HG03095 (cell line): ENCODE data around the gene PLEKHG5.

Experiments
- ATAC-seq: cut with Tn5 transposase; IDR thresholded peaks from one replicate; pipeline ENCODE4 v1.9.1; 2021; ENCODE audit warnings: moderate library complexity; ENCODE audit not compliant: unreplicated experiment

The PLEKHG5 gene

DNA sequence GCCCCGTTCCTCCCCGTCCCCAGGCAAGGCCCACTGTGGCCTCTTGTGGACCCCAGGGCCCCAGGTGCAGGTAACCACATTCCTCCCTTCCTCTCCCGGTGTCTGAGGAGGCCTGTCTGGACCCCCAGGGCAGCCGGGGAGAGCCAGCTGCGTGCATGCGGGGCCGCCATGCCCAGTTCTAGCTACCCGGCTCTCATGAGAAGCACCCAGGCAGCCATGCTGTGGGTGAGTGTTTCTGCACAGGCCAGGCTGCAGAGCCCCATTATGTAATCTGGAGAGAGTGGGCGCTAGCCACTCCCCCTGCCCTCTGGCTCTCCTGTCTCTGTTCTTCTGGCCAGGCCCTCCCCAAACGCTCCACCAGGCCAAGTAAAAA lies 18.4 kb upstream of the PLEKHG5 start:
- ATAC-seq: no peak

DNA sequence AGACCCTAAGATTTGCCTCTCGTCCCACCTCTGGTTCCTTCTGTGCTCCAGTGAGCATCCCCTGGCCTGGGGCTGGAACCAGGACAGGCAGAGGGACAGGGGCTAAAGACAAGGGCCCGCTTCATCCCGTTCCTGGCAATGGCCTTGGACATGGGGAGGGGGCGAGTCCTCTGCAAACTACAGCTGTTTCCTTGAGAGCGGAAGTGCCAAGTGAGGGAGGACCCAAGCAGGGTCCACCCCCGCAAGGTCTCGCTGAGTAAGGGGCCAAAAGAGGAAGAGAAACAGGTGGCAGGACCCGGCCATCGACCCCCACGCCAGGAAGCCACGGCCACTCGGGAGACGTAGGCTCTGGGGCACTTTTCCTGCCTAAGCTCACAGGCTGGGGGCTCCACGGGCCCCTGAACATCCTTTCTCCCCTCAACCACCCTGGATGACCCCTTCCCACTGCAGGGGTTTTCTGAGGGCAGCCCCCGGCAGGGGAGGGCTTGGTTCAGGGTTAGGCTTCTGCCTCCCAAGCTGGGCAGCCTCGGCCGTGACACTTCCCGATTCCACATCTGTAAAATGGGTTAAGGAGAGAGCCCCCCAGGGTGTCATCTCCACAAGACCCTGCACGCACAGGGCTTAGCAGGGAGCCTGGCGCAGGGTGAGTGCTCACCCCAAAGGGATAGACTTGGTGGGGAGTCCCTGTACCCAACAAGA lies 17.9 kb upstream of the PLEKHG5 start:
- no peak for ATAC-seq

DNA sequence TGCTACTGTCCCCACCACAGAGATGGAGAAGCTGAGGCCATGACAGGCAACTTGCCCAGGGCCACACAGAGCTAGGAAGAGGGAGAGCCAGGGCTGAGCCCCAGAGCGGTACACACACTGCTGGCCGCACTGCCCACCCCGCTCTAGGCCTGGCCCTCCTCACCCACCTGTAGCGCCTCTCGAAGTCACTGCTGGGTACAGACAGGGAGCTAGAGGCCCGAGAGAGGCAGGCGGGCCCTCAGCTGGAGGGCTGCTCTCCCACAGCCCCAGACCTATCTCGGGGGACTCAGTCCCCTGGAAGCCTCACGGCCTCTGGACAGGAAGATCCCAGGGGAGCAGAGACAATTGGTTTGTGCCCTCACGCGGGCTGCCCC lies 17.3 kb upstream of the PLEKHG5 start:
- ATAC-seq: no peak

DNA sequence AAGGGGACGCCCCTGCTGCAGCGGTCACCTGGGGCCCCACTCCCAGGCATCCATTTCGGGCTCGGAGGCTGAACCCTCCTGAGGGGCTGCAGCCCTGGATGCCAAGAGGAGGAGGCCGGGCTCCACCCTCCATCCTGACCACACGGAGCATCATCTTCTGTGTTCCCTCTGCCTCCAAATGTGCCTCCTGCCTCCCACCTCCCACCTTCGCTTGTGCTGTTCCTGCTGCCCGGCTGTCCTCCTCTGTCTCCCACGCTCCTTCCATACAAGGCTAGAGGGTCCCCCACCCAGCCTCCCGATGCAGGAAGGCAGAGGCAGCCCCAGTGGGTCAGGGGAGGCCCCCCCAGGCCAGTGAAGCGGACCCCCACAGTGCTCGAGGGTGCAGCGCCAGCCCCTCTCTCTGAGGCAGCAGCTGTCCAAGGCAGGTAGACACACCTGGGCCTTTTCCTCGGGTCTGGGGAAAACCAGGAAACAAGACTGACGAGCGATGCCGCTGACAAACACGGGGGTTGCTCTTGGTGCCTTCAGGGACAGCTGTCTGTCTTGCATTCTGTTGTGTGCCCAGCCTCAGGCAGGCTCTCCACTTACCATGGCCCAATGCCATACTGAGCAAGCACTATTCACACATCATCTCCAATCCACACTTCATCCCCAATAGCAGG lies 16.8 kb upstream of the PLEKHG5 start:
- ATAC-seq: no peak

DNA sequence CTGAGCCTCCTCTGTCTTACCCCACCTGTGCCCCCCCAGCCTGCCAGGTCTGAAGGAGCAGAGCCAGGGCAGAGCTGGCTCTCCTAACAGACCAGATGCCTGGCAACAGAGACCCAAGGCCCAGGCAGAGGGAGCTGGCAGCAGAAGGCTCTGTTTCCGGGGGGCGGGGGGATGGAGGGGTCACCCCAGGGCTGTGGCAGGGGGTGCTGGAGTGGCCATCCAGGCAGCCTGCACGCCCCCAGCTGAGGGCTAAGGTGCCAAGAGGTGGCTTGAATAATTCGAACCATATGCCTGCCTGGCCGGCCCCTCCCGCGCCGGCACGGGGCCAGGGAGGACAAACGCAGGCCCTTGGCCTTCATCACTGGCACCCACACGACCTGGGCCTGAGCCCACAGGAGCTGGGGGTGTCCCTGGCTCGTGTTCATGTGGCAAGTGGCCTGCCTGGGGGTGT lies 16.0 kb upstream of the PLEKHG5 start:
- ATAC-seq: no peak

- ATAC-seq: no peak
Measured at GRCh38 chr1:6507037-6507428, 15.6 kb upstream of the PLEKHG5 start.

- no peak for ATAC-seq
Measured at GRCh38 chr1:6506210-6507036, 15.0 kb upstream of the PLEKHG5 start.

GRCh38 chr1:6505367-6506209 lies 14.1 kb upstream of the PLEKHG5 start:
- no peak for ATAC-seq

GRCh38 chr1:6504887-6505286 lies 13.4 kb upstream of the PLEKHG5 start:
- no peak for ATAC-seq

- no peak for ATAC-seq
Measured at GRCh38 chr1:6503884-6504602, 12.6 kb upstream of the PLEKHG5 start.

DNA sequence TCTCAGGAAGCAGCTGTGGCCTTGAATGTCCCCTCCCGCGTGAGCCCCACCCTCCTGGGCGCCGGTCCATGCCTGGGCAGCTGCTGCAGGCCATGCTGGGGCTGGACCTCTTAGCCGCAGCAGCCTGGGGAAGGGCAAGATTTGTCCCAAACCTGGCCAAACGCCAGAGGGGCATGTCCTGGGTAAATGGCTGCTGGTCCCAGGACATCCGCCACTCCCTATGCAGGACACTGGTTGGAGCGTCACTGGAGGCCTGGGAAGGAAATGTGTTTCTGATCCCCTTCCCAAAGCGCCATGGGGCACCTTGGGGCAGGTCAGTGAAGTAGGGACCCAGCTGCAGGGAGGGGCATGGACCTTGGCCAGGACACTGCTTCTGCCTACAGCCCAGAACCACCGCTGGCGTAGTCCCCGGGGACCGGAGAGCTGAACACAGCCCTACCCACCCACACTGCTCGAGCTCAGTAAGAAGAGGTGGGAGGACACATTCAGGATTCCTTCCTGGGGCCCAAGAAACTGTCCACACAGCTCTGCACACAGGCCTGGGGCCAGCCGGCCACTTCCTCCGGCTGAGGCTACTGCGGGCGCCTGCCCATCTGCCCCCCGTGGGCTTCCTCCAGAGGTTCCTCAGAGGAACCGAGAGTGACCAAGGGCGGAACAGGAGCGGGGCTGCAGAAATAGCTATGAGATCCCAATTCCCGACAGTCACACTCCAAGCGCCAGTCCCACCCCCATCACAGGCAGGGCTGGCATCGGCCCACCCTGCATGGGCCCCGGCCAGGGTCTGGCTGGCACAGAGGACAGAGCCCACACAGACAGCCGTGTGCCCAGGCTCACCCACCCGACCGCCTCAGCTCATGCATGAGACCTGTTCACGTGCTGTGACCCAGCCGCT lies 10.8 kb upstream of the PLEKHG5 start:
- ATAC-seq: no peak

DNA sequence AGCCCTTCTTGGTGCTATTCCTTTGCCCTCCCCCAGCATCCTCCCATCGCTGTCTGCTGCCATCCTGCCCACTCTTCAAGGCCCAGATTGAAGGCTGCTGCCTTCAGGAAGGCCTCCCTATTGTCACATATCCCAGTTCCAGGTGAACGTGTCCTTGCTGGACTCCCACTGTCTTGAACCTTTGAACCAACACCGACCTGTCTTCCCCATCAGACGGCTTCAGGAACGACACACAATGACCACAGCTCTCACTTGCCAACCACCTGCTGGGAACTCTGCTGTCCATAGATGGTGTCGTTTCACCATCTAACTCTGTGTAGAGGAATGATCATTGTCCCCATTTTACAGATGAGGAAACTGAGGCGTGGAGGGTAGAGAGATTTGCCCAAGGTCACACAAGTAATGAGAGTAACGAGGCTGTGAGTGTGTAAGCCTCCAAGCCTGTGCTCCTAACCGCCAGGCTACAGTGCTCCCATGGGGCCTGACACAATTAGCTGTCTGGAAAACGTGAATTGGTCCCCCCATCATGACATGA lies 9.9 kb upstream of the PLEKHG5 start:
- no peak for ATAC-seq

- ATAC-seq: no peak
Measured at GRCh38 chr1:6500544-6501278, 9.2 kb upstream of the PLEKHG5 start.

DNA sequence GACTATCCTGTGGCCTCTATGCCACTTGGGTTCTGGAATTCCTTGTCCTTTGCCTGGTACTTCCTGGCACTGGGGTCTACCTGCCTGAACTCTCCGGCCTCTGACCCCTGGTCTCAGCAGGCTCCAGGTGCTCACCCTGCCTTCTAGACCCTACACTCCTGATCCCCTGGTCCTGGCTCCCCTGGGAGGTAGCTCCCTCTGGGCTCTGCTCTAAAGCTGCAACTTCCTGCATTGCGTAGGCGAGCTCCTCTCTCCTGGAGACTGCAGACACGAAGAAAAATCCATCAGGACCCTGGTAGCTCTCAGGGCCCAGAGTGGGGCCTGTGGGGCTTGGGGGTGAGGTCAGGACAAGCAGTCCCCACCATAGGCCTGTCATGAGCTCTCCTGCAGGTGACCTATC lies 7.8 kb upstream of the PLEKHG5 start:
- no peak for ATAC-seq

GRCh38 chr1:6498576-6499111 lies 7.2 kb upstream of the PLEKHG5 start:
- ATAC-seq: no peak

DNA sequence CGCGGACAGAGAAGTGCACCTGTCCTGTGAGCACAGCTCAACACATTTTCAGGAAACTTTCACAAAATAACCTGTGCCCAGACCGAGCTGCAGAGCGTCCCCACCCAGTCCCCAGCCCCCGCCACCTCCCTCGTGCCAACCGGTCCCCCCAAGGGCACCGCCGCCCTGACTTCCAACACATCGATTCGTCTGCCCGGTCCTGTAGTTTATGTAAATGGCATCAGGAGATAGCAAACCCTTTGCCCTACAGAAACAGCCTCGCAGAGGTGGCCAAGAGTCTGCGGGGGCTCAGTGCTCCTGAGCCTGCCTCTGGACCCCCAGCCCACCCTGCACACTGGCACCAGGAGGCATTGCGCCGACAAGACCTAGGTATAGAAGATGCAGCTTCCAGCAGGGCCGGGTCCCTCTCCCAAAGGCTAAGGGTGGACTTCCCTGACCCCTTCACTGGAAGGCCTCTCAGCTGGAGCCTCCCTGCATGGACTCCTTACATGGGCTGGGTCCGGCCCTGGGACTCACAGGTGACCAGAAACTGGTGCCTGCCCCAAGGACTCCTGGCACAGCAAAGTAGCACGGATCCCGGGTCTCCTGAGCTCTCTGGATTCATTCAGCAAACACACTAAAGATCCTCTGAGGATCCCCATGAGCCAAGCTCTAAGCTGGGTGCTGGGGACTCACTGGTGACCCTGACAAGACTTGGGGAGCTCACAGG lies 6.6 kb upstream of the PLEKHG5 start:
- no peak for ATAC-seq

DNA sequence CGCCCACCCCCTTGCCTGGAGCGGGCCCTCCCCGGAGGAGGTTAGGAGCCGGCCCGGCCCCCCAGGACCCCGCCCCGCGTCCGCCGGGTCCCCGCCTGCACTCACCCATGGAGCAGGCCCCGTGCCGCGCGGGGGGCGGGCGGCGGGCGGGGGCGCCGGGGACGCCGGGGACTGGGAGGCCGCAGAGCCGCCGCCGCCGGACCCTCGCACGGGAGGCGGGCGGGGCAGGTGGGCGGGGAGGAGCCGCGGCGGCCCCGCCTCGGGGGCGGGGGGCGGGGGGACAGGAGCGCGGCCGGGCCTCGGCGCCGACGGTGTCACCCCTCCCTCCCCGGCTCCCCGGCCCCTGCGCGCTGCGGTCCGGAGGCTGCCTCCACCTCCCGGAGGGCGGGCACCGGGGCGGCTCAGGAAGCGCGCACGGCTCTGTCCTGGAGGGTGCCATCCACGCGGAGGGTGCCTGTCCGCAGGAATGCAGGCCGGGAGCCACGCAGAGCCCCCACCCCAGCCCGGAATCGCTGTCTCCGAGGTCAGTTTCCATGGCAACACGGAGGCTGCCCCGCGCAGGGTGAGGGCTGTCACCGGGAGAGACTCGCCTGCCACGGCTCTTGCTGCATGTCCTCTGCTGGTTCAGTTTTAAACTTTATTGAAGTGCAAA lies 5.9 kb upstream of the PLEKHG5 start:
- no peak for ATAC-seq
